Adipose tissue (tissue), 3 donors: Measurements from ENCODE around the gene ALDH16A1. TPM values are rescaled to one million over a fixed set of nuclear protein-coding genes. Genes with fewer than 3 reads are reported as not detected.

Experiments used
- H3K27ac ChIP-seq: one replicate; pipeline ENCODE4 v1.5.1; 2013; ENCODE audit warnings: low read depth, low read length
- WGBS, 3 donors: extraction: QIAGEN DNeasy Blood & Tissue Kit; methylation state at CpG; one replicate each; pipeline ENCODE4 v1.1.7; 2013; 5-methylcytosine and 5-hydroxymethylcytosine counted together
- polyA plus RNA-seq, 3 donors: library from polyadenylated mRNA; stranded (reverse); fragments of 200-250 nt; gene quantifications; one replicate each; pipeline ENCODE4 v1.2.3, GENCODE V29; 2013
- donor health status: healthy with polysubstance abuse.
- donor health status: Bipolar disorder and iron deficiency.
- donor health status: healthy.

ALDH16A1 gene
- polyA plus RNA-seq, 3 donors = 24.1 to 31.4 (median 29.5) TPM

- no peak overlapping the region for H3K27ac ChIP-seq
- 2 to 4% (median 3%) methylated on average over 49 to 58 of the region's 58 CpGs for WGBS, 3 donors
These were observed 30.5 kb upstream of the ALDH16A1 start for GRCh38 chr19:49422407-49423070.

GRCh38 chr19:49423071-49423984 lies 29.7 kb upstream of the ALDH16A1 start, which contains the start of gene PTH2:
TSS of gene PTH2 (minus strand) at chr19:49423441. CDS start at chr19:49423339, 102 bp downstream.
- no peak within 1 kb of the TSS for H3K27ac ChIP-seq
- WGBS, 3 donors = 7 to 8% (median 8%) methylated on average over 42 of the region's 42 CpGs

DNA sequence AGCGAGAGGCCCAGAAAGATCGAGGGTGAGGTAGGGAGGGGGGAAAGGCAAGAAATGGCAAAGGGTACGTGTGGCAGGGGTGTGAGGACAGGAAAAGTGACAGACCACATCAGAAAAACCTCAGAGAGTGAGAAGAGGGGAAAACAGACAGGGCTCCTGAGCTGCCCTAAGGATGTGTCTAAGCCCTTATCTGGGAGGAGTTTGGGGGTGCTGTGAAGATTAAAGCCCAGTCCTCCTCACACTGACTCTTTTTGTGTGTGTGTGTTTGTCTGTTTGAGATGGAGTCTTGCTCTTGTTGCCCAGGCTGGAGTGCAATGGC lies 29.1 kb upstream of the ALDH16A1 start:
- 12 to 21% (median 19%) methylated on average over 3 of the region's 3 CpGs for WGBS, 3 donors

DNA sequence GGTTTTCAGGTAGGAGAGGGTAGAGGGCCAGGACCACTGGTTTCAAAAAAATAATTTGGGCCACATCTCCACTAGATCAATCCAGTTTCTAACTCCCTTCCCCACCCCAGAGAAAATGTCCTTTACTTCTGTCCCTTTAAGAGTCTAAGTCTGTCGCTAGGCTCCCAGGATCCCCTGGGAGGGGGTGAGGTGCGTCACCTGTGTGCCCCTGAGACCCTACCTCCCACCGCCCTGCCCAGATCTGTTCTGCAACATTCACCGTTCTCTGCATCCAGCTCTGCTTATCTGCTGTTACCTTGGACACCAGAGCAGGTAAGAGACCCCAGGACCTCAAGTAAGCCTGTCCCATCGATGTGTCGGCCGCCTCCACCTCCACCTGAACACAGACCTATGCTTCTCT lies 27.8 kb upstream of the ALDH16A1 start, which contains the start of gene GFY:
Gene GFY (plus strand): TSS at position 211 of the 400 bp plus-strand sequence. CDS start 1,043 bp downstream, outside the sequence.
- H3K27ac ChIP-seq = no peak within 1 kb of the TSS
- WGBS, 3 donors = 29 to 64% (median 62%) methylated on average over 7 of the region's 7 CpGs

More for the DNA sequence above, 29.1 kb upstream of the ALDH16A1 start:
- no peak overlapping the region for H3K27ac ChIP-seq

DNA sequence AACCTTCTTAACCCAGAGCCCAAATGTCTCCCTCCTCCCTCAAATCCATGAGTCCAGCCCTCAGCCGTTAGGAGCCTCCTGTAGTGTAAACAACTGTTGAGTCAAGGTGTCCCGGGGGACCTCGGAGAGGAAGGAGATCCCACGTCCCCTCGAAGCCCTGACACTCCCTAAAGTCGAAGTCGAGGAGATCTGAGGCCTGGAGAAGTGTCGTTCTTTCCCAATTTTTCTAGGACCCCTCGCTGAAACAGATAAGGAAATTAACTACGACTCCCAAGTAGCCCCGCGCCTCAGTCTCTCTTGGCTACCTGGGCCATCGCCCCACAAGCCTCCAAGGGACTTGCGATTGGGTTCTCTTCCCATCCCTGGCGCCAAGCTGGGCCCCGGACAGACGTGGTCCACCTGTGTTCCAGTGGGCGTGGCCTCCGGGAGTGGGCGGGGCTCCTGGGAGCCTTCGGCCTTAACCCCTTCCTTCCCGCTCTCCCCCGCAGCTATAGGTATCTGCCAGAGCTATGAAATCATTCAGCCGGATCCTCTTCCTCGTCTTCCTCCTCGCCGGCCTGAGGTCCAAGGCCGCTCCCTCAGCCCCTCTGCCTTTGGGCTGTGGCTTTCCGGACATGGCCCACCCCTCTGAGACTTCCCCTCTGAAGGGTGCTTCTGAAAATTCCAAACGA lies 27.0 kb upstream of the ALDH16A1 start:
- H3K27ac ChIP-seq = no peak overlapping the region
- WGBS, 3 donors = 4 to 5% (median 5%) methylated on average over 30 of the region's 30 CpGs

- WGBS, 3 donors = 54 to 59% (median 55%) methylated on average over 10 to 12 of the region's 12 CpGs
- no peak overlapping the region for H3K27ac ChIP-seq
These were observed 25.7 kb upstream of the ALDH16A1 start for GRCh38 chr19:49427339-49427738.

GRCh38 chr19:49427855-49428546 lies 25.0 kb upstream of the ALDH16A1 start:
- H3K27ac ChIP-seq = no peak overlapping the region
- WGBS, 3 donors = 1 to 2% (median 2%) methylated on average over 45 of the region's 45 CpGs

DNA sequence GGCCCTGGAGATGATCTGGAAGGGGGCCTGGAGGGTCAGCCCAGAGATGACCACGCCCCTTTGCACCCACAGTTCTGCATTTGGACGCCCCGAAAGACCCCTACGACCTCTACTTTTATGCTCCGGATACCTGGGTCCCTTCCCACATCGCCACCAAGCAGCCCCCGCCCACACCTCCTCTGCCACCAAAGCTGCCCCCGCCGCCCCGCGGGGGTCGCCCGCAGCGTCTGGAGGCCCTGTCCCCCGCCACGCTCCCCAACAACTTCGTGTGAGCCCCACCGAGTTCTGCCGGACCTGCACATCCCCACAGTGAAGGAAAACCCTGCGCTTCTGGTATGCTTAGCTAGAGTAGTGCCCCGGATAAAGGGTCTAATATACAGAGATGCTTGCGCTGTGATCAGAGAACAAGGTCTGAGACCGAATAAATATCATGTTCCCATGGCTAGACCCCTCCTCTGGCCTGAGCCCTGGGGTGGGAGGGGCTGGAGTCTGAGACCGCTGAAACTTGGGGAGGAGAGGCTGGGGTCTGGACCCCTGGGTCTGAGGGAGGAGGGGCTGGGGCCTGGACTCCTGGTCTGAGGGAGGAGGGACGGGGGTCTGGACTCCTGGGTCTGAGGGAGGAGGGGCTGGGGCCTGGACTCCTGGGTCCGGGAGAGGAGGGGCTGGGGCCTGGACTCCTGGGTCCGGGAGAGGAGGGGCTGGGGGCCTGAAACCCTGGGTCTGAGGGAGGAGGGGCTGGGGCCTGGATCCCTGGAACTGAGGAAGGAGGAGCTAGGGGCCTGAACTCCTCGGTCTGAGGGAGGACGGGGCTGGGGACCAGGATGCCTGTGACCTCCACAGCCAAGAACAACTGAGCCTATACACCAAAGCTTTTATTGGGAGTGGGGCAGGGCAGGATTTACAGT lies 24.2 kb upstream of the ALDH16A1 start:
- 15% methylated on average over 28 to 29 of the region's 29 CpGs for WGBS, 3 donors
- no peak overlapping the region for H3K27ac ChIP-seq

- no peak overlapping the region for H3K27ac ChIP-seq
- WGBS, 3 donors = 70 to 78% (median 72%) methylated on average over 9 of the region's 9 CpGs
These were observed 22.8 kb upstream of the ALDH16A1 start for GRCh38 chr19:49430172-49430677.

DNA sequence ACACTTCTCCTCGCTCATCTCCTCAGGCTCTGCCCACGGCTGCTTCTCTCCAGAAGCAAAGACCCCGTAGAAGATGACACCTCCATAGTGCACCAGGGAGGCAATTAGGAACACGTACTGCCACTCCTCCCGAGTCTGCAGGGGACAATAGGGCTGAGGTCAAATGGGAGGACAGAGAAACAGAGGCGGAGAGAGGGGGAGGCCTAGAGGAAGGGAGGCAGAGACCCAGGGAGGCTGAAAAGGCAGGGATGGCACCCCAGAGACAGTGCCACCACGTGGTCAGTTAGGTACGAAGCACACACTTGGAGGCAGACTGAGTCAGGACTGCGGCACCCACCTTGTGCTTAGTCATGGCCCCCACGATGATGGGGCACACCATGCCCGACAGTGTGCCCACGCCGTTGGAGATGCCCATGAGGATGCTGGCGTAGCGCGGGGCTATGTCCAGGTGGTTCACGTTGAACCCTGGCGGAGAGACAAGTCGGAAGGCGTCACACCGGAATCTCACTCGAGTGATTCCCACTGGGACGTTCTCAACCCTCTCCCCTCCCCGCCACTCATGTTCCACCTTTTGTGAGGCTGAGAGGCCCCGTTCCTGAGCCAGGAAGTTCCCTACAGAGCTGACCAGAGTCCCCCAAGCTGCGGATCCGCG lies 22.2 kb upstream of the ALDH16A1 start:
- H3K27ac ChIP-seq = no peak overlapping the region
- 62 to 72% (median 64%) methylated on average over 28 of the region's 28 CpGs for WGBS, 3 donors

- WGBS, 3 donors = 27 to 65% (median 53%) methylated on average over 23 to 29 of the region's 29 CpGs
- no peak overlapping the region for H3K27ac ChIP-seq
These were observed 21.7 kb upstream of the ALDH16A1 start for GRCh38 chr19:49431330-49431749.

- WGBS, 3 donors = 11 to 38% (median 24%) methylated on average over 54 to 63 of the region's 63 CpGs
- H3K27ac ChIP-seq = no peak overlapping the region
These were observed 20.6 kb upstream of the ALDH16A1 start for GRCh38 chr19:49432141-49433073.

- no peak overlapping the region for H3K27ac ChIP-seq
- WGBS, 3 donors = 14 to 46% (median 34%) methylated on average over 31 of the region's 31 CpGs
These were observed 19.7 kb upstream of the ALDH16A1 start for GRCh38 chr19:49433240-49433901.

DNA sequence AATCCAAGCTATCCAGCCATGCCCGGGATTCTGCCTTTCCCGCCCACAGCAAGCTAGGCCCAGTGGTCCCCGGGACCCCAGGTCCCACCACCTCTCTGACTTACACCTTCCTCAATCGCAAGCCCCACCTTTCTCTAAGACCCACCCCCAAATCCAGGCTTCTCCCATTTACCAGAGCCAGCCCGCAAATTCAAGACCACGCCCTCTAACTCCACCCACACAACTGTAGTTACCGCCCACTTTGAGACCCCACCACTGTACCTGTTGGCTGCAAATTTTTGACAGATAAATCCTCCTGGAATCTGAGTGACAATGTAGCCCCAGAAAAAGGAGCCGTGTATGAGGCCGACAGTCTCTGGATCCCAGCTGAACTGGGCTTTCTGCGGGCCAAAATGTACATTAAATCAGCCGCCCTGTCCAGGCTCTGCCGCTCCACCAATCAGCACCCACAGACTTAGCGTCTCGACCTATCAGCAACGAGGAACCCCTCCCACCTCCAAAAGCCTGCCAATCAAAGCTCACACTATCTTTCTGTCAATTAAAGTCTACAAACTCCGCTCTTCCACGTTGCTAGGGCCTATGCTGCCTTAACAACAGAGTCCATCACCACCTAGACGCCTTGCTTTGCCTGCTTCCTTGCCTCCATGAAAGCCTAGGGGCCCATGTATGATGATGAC lies 18.0 kb upstream of the ALDH16A1 start:
- no peak overlapping the region for H3K27ac ChIP-seq
- WGBS, 3 donors = 85 to 90% (median 87%) methylated on average over 18 of the region's 18 CpGs

DNA sequence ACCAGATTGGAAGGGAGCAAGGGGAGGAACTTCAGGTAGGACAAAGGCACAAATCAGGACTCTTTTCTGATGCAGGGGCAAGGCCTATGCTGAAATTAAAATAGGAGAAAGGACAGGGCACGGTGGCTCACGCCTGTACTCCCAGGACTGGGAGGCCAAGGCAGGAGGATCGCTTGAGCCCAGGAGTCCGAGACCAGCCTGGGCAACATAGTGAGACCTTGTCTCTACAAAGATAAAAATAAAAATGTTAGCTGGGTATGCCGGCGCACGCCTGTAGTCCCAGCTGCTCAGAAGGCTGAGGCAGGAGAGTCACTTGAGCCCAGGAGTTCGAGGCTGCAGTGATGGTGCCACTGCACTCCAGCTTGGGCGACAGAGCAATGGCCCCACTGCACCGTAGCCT lies 17.4 kb upstream of the ALDH16A1 start:
- no peak overlapping the region for H3K27ac ChIP-seq
- 86 to 91% (median 89%) methylated on average over 10 of the region's 10 CpGs for WGBS, 3 donors
